ENCODE results near the gene ESR1. TPM values are rescaled to one million over a fixed set of nuclear protein-coding genes. Genes with fewer than 3 reads are reported as not detected.

ESR1 gene
- total RNA-seq, 4 donors from 2014 or later: 0.59 to 1.8 (median 1.3) TPM

DNA sequence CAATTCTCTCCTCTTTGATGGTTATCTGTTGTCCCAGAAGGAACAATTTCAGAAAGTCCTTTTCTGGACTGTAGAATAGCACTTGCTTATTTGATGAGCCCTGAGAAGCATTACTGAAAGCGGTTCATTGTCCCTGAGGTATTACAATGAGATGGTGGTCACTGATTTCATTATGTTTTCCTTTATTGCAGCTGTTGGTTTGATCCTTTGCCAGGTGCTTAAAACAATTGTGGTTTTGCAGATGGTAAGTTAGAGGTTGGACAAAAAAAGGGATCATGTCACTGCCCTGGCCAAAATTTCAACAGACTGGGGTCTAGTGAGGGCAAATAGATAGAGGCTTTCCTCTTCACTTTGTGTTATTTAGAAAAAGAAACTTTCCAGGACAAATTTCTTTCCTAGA is 61.9 kb downstream of the ESR1 start:
- WGBS, 2 donors: 38 to 41% methylated on average over 1 of the region's 1 CpG
- H3K4me3 ChIP-seq (ENCODE audit: low read depth, poor library complexity, severe bottlenecking): no peak overlapping the region
- no peak for TF ChIP-seq POLR2A (IDR thresholded peaks at IDR 0.05)
- TF ChIP-seq, protein P1, sequence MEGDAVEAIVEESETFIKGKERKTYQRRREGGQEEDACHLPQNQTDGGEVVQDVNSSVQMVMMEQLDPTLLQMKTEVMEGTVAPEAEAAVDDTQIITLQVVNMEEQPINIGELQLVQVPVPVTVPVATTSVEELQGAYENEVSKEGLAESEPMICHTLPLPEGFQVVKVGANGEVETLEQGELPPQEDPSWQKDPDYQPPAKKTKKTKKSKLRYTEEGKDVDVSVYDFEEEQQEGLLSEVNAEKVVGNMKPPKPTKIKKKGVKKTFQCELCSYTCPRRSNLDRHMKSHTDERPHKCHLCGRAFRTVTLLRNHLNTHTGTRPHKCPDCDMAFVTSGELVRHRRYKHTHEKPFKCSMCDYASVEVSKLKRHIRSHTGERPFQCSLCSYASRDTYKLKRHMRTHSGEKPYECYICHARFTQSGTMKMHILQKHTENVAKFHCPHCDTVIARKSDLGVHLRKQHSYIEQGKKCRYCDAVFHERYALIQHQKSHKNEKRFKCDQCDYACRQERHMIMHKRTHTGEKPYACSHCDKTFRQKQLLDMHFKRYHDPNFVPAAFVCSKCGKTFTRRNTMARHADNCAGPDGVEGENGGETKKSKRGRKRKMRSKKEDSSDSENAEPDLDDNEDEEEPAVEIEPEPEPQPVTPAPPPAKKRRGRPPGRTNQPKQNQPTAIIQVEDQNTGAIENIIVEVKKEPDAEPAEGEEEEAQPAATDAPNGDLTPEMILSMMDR (IDR thresholded peaks at IDR 0.05): no peak
- DNase-seq (ENCODE audit: low spot score in 2 of 2): no peak
- intact Hi-C loops (cut with DNase I; ENCODE audit: low total_unique reads): no loop called here

GRCh38 chr6:151869787-151870186 is 62.3 kb downstream of the ESR1 start:
- intact Hi-C loops (cut with DNase I; ENCODE audit: low total_unique reads): no loop called here
- no peak overlapping the region for H3K4me3 ChIP-seq (ENCODE audit: low read depth, poor library complexity, severe bottlenecking)
- DNase-seq (ENCODE audit: low spot score in 2 of 2): no peak
- 41 to 50% methylated on average over 1 of the region's 1 CpG for WGBS, 2 donors
- TF ChIP-seq, protein P1 (IDR thresholded peaks at IDR 0.05): no peak

- H3K4me3 ChIP-seq (ENCODE audit: low read depth, poor library complexity, severe bottlenecking): no peak overlapping the region
- TF ChIP-seq POLR2A (IDR thresholded peaks at IDR 0.05): no peak
- TF ChIP-seq, protein P1 (IDR thresholded peaks at IDR 0.05): no peak
- WGBS, 2 donors: 79 to 90% methylated on average over 2 of the region's 2 CpGs
- no peak for DNase-seq (ENCODE audit: low spot score in 2 of 2)
- intact Hi-C loops (cut with DNase I; ENCODE audit: low total_unique reads): no loop called here
Observed at GRCh38 chr6:151870375-151870774, 62.9 kb downstream of the ESR1 start.

- intact Hi-C loops (cut with DNase I; ENCODE audit: low total_unique reads): no loop called here
- TF ChIP-seq, protein P1 (IDR thresholded peaks at IDR 0.05): no peak
- TF ChIP-seq POLR2A (IDR thresholded peaks at IDR 0.05): no peak
- DNase-seq (ENCODE audit: low spot score in 2 of 2): no peak
- 0% methylated on average over 1 of the region's 1 CpG for WGBS, 2 donors
- no peak overlapping the region for H3K4me3 ChIP-seq (ENCODE audit: low read depth, poor library complexity, severe bottlenecking)
Observed at GRCh38 chr6:151875524-151875923, 68.0 kb downstream of the ESR1 start.

GRCh38 chr6:151876122-151876521 is 68.6 kb downstream of the ESR1 start:
- H3K4me3 ChIP-seq (ENCODE audit: low read depth, poor library complexity, severe bottlenecking): no peak overlapping the region
- DNase-seq (ENCODE audit: low spot score in 2 of 2): no peak
- WGBS, 2 donors: 91 to 94% methylated on average over 6 of the region's 6 CpGs
- intact Hi-C loops (cut with DNase I; ENCODE audit: low total_unique reads): no loop called here
- TF ChIP-seq, protein P1 (IDR thresholded peaks at IDR 0.05): no peak
- no peak for TF ChIP-seq POLR2A (IDR thresholded peaks at IDR 0.05)

- H3K4me3 ChIP-seq (ENCODE audit: low read depth, poor library complexity, severe bottlenecking): no peak overlapping the region
- no peak for TF ChIP-seq POLR2A (IDR thresholded peaks at IDR 0.05)
- TF ChIP-seq, protein P1 (IDR thresholded peaks at IDR 0.05): no peak
- intact Hi-C loops (cut with DNase I; ENCODE audit: low total_unique reads): no loop called here
- no peak for DNase-seq (ENCODE audit: low spot score in 2 of 2)
- WGBS, 2 donors: 92% methylated on average over 3 of the region's 3 CpGs
Observed at GRCh38 chr6:151877458-151877857, 70.0 kb downstream of the ESR1 start.
